GM12892 (cell line): ENCODE measurements around the gene FAM210A.

ENCODE experiments used
- POLR2A ChIP-seq: IDR thresholded peaks from 2 replicates; pipeline ENCODE4 v1.6.1; 2011; ENCODE audit warnings: low read depth, low read length, control low read depth
- TAF1 ChIP-seq: IDR thresholded peaks from 2 replicates; pipeline ENCODE4 v1.6.1; 2011; ENCODE audit warnings: low read depth, mild to moderate bottlenecking, control low read depth, low read length, borderline replicate concordance

DNA sequence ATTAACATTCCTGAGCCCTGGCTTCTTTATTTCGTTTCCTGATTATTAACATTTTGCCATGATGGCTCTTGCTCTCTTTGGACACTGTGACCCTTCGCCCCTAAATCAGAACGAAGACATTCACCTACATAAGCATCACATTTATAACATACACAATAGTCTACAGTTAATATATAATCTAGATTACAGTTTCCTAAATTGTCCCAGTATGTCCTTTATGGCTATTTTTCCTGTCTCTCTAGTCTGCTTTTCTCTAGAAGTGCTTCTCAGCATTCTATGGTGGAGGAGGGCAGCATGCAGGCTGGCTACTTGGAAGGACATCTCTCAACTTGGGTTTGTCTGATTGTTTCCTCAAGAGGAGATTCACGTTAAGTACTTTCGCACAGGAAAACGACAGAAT, 49.9 kb downstream of the FAM210A start:
- TF ChIP-seq POLR2A (no peak), TAF1 (no peak)
